Measurements from ENCODE around the gene LAMC3.
"Not testable (repeated sequence)": the region's sequence is repeated elsewhere in the genome, so short reads cannot be mapped to it uniquely, and the experiment has no call there.

Gene LAMC3

DNA sequence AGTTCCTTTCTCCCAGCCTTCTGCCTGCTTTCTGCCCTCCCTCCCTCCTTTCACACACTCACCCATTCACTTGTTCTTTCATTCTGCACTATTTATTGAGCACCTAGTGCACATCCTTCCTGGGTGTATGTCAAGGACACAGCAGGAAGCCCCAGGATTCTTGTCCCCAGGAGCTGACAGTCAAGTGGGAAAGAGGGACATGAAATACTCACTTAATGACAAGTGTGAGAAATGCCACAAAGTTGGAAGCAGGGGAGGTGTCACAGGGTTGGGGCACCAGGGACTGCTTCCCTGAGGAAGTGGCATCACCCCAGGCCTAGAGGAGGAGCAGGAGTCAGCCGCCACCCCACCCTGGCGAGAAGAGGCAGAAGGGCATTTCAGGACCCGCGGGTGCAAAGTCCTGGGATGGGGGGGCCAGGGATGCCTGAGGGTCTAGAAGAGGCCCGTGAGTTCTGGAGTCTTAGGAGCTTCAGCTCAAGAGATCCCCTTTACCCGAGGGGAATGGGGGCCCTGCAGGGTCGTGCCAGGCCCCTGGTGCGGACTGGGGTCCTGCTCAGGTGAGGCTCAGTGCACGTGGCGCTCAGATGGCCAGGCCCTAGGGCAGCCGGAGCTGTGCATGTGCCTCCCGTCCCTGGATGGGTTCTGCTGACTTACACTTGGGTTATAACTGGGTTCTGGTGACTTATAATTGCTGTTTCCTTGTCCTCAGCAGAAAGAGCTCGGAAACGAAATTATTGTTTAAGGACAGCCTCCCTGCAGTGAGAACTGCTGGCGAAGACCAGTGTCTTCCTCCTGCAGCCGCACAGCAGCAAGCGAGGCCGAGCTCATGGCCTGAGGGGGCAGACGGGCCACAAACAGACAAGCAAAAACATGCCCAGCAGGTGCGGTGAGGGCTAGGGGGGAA is 16.9 kb upstream of the LAMC3 start:
- no peak for DNase-seq (ENCODE audit: low read depth in 2 of 2)

DNA sequence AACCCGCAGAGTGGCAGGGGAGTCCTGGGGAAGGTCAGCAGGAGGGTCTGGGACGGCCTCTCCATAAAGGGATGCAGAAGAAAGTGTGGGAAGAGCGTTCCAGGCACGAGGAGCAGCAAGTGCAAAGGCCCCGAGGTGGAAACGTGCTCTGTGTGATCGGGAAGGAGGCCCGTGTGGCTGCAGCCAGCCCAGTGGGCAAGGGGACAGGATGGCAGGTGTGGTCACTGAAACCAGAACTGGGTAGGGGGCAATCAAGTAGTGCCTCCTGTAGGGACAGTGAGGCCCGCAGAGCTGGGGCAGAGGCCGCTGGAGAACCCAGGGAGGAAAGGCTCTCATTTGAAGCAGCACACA is 16.3 kb upstream of the LAMC3 start:
- no peak for DNase-seq (ENCODE audit: low read depth in 2 of 2)

DNA sequence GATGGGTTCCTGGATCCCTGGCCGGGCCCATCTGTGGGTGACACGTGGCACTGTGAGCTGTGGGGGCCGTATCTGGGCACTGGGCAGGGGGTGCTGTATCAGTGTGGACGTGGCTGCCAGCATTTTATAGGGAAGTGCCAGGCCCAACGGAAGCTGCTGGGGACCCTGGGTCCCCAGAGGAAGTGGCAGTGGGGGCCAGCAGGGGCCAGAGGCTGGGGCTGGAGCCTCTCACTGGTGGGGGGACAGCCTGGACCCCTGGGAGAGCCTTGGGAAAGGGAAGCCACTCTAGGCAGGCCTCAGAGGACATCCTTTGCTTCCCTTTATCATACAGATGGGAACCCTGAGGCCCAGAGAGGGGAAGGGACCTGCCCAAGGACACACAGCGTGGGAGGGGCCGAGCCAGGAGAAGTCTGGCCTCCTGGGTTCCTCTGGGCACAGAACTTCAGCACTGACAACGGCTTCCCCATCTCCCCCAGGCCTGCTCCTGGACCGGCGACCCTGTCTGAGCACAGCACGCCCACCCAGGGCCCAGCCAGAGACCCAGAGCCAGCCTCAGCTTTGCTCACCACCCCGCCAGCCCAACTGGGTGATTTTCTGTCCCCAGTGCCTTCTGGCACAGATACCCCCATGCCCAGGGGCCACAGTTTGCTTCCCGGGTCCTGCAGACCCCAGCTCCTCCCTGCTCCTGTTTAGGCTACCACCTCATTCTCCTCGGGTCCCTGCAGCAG is 15.5 kb upstream of the LAMC3 start:
- DNase-seq (ENCODE audit: low read depth in 2 of 2): no peak

DNA sequence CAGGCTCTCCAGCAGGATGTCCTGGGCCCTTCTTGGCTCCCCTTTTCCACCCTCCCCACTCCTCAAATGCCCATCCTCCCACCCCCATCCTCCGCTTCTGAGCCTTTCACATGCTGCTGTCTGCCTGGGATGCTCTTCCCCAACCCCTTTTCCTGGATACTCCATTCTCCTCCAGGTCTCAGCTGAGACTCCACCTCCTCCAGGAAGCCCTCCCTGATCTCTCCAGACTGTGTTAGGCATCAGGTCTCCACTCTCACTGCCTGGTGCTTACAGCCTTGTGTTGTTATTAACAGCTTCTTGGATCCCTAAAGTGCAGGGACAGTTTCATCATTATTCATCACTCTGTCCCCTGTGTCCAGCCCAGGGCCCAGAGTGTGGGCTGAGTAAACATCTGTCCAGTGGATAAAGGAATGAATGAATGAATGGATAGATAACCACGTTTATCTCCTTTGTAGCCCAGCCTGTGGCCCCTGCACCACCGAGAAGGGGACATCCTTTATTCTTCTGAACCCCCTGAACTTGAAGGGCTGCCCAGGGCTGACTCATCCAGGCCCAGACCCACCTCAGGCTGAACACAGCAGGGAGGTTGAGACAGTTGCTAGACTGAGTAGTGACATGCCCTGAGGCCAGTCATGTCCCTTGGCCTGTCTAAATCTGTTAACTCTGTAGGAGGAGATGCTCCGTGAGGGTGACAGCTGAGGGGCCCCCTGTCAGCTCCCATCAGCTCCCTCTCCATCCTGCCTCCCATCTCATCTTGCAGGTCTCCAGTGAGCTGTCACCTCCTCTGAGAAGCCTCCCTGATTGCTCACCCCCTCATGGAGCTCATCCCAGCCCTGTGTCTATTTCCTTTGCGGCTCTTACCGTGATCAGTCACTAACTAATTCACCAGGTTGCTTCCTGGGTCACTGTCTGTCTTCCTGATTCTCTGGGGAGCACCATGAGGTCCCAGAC is 14.6 kb upstream of the LAMC3 start:
- no peak for DNase-seq (ENCODE audit: low read depth in 2 of 2)

DNA sequence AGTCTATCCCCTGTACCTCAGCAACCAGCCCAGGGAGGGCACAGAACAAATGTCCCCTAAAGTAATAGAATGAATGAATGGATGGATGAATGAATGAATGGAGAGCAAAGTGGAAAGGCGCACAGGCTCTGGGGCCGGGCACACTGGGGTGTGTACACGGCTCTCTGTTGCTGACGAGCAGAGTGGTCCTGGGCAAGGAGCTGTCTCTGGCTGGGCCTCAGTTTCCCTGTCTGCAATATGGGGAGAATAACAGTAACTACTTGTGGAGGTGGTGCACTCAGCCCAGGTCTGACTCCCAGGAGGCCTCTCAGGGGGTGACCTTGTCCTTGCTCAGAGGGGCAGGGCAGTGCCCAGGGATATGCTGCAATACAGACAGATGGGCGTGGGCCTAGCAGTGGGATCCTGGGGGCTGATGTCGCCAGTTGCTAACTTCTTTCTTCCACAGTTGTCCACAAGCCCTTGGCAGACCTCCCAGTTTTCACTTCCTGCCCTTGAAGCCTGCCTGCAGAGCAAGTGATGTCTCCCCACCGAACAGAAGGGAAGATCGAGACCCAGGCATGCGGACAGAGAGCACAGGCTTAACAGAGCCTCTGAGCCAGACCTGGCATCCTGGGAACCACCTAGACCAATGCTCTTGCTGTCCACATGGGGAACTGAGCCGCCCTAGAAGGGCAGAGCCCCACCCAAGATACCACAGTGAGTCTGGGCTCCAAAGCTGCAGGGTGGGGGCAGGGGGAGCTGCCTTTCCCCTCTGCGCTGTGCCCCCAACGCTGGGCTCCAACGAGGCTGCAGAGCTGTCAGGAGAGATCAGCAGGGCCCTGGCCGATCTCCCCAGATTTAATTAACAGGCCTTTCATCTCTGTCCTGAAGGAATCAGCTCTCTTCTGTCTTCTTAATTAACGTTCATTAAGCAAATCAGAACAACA is 13.6 kb upstream of the LAMC3 start:
- peak; percentile 28 to 30 for DNase-seq (ENCODE audit: low read depth in 2 of 2)

DNA sequence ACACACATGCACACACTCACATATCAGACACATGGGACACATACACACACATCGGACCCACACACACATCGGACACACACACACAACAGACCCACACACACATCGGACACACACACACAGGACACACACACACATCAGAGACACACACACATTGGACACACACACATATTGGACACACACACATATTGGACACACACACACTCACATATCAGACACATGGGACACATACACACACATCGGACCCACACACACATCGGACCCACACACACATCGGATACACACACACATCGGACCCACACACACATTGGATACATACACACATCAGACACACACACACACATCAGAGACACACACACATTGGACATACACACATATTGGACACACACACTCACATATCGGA is 12.8 kb upstream of the LAMC3 start:
- no peak for DNase-seq (ENCODE audit: low read depth in 2 of 2)

DNA sequence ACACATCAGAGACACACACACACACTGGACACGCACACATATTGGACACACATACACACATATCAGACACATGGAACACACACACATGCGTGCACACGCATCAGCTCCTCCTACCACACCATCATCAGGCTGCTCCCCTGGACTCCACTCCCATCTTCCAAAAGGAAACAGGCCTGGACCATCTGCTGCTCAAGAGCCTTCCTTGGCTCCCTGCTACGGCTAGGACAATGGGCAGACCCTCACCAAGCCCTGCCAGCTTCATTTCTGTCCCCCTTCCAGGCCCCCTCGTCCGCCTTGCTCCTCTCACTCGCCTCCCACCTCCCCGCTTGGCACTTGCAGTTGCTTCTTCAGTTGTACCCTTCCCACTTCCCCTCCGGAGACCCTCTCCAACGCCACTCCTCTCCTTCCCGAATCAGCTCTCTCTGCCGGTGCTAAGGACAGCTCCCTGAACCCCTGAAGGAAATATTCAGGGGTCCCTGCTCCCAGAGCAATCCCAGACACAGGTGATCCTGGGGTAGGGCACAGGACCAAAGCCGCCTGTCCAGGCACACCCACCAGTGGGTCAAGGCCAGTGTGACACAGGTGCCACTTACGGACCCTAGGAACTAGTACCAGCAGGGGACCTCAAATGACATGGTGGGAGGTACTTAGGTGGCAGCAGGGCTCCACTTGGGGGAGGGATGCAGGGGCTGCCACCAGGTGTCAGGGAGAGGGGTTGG is 12.1 kb upstream of the LAMC3 start:
- no peak for DNase-seq (ENCODE audit: low read depth in 2 of 2)

DNA sequence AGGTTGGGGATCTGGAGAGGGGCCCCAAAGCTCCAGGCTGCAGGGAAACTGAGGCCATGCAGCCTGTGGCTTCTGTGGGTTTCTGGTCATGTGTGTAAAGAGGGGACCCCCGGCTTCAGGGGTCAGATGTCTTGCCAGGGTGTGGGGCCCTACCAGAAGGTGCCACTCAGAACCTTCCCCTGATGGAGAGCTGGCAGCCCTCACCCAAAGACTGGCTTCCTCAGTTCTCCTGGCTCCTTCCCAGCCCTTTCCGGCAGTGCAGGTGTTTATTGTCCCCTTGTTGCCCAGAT is 11.6 kb upstream of the LAMC3 start:
- DNase-seq (ENCODE audit: low read depth in 2 of 2): no peak

DNA sequence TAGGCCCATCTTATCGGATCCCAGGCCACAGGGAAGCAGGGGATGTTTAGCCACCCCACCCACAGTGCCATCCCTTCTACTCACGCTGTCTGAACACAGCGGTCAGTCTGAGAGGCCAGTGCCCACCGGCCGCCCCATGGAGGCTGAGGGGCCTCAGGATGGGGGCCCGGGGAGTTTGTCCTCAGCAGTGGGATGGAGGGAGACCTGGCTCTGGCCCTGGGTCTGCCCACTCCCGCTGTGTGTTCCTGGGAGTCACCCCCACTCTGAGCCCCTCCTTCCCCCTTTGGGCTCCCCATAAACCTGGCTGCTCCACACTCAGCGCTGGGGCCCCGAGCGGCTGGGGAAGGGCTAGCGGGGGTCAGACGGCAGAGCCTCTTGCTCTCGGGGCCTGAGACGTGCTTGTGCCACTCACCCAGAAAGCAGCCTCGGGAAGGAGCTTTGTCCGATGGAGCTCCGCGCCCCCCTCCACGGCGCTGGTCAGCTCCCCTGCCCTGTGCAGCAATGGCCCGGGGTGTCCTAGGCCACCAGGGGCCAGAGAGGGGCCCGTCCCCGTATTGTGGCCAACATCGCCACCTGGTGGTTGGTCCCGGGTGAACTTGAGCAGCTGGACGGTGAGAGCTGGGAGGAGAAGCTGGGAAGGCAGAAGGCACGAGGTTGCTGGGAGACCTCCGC is 10.9 kb upstream of the LAMC3 start:
- DNase-seq (ENCODE audit: low read depth in 2 of 2): no peak

DNA sequence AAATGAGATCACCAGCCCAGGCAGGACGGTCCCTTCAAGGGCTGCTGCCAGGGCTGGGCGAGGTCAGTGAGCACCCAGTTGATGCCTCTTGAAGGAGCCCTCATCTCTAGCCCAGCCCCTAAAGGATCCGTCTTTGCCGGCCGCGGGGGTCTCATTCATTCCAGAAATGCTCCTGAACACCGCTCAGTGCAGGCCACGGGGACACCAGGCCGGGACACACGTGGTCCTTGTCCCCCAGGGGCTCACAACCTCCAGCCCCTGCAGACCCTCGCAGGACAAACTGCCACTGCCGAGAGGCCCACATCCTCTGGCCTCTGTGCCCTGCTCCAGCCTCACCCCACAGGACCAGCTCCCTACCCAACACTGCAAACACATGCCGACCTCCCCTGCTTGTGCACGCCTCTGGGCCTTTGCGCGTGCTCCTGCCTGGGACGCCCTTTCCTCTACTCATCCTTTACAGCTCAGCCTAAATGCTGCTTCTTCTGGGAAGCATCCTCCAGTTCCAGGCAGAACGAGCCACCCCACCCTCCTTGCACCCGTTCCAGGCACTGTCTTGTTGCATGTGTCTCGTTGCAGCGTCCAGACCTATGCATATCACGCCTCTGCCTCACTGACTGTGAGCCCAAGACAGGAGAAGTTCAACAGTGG is 10.3 kb upstream of the LAMC3 start:
- no peak for DNase-seq (ENCODE audit: low read depth in 2 of 2)

DNA sequence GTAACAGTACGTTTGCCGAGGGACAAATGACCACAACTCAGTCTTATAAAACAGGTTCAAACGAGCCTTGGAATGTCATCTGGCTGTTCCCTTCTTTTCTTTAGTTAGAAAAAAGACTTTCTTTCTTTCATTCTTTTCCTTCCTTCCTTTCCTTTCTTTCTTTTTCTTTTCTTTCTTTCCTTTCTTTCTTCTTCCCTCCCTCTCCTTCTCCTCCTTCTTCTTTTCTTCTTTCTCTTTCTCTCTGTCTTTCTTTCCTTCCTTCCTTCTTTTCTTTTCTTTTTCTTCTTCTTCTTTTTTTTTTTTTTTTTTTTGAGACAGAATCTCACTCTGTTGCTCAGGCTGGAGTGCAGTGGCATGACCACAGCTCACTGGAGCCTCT is 9.7 kb upstream of the LAMC3 start:
- DNase-seq (ENCODE audit: low read depth in 2 of 2): no peak

DNA sequence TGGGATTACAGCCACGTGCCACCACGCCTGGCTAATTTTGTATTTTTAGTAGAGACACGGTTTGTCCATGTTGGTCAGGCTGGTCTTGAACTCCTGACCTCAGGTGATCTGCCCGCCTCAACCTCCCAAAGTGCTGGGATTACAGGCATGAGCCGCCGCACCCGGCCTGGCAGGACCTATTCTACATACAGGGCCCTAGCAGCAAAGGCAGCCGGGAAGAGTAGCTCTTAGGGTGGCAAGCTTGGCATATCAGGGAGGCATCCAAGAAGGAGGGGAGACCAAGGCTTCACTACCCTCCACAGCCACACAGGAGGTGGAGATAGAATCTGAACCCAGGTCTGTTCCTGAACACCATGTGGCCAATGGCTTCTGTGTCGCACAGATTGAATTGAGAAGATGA is 8.4 kb upstream of the LAMC3 start:
- not testable (repeated sequence) for DNase-seq (ENCODE audit: low read depth in 2 of 2)

DNA sequence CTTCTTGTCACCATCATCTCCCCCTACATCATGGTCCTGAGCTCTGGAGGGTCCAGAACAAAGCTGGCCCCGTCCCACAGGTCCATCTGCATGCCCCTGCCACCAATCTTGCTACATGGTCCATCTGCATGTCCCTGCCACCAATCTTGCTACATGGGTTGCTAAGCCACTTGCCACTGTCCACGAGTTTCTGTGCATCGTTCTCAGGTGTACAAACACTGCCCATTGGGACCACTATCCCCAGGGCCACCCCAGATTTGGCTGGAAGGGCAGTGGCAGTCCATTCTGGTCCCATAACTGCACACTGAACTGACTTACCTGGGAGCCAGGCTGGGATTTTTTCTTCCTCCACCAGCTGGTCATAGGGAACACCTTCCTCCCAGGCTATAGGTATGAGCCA is 8.0 kb upstream of the LAMC3 start:
- no peak for DNase-seq (ENCODE audit: low read depth in 2 of 2)

DNA sequence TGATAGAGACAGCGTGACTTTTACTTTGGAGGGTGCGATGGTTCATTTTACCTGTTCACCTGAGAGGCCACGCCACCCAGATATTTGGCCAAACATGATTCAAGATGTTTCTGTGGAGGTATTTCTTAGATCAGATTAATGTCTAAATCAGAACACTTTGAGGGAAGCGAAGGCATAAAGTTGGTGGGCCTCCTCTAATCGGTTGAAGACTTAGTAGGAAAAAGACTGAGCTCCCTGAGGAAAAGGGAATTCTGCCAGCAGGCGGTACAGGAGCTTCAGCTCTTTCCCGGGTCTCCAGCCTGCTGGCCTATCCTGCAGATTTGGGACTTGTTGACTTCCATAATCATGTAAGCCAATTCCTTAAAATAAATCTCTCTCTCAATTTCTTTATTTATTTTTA is 7.0 kb upstream of the LAMC3 start:
- DNase-seq (ENCODE audit: low read depth in 2 of 2): no peak

DNA sequence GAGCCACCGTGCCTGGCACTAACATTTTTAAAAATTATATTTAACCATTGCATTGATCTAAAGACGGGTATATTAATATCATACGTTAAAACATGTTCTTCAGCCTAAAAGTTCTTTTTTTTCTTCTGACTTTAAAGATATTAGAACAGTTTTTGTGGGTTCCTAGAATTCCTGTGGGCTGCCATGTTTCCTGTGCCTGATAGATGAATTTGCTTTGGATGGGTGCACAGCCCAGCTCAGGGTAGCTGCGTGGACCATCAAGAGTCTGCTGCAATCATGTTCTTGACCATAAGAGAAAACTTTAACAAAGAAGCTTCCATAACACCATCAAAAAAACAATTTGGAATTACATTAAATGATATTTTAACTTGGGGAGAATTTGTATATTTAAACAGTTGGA is 2.4 kb upstream of the LAMC3 start:
- DNase-seq (ENCODE audit: low read depth in 2 of 2): no peak

DNA sequence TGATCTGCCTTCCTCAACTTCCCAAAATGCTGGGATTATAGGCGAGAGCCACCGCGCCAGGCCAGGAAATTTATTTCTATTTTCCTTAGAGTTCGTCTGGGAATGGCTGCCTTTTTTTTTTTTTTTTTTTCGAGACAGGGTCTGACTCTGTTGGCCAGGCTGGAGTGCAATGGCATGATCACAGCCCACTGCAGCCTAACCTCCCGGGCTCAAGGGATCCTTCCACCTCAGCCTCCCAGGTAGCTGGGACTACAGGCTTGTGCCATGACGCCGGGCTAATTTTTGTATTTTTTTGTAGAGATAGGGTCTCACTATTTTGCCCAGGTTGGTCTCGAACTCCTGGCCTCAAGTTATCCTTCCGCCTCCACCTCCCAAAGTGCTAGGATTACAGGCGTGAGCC is 888 bp upstream of the LAMC3 start:
- DNase-seq (ENCODE audit: low read depth in 2 of 2): no peak

DNA sequence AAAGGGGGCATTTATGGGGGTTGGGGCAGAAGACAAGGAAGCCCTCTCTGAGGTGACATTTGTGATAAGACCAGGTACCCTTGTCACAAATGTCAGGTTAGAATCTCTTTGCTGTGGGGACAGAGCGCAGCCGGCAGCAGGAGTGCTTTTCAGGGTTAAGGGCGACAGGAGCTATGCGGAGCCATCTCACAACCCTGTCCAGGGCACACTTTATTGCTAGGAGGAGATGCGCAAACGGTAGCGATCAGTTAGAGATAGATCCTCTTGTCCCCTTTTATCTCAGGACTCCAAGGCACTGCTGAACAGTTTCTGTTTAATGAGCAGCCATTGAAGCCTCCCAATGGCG is 438 bp upstream of the LAMC3 start:
- DNase-seq (ENCODE audit: low read depth in 2 of 2): no peak

DNA sequence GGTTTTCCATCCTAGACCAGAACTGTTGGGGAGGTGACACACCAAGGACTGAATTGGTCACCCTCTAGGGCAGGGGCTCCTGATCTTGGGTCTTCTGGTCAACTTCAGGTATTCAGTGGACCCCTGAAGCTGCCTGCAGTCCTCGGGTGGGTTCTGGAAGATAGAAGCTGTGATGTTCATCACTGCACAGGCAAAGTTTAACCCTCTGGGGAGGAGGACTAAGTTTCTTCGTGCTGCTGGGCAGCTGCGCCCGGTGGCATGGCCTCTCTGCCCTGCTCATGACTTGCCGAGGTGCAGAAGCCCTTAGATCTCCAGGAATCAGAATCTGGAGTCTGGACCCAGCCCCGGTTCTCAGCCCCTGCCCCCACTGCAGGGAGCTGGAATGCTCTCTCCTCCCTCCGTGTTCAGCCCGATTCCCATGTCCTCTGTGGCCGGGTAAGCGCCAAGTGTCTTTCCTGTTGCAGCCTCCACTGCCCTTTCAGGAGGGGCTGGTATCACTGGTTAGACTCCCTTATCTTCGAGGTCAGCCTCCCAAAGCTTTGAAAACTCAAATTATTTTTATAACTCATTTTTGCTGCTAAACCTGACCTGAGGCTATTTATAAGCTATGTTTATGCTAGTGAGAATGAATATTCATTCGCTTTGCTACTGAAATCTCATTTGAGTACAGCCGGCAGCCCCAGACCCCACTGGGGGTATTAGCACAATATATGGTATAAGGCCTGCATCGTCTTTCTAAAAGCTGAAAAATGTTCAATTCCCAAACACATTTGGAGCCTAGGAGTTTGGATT is 1.7 kb downstream of the LAMC3 start:
- no peak for DNase-seq (ENCODE audit: low read depth in 2 of 2)
